Hepatic stellate cell (primary cell): Measurements from ENCODE around the gene DOK3.
A peak's percentile ranks its signal among the peaks of the same experiment; 100 is the strongest.
"Not testable (repeated sequence)": the region's sequence is repeated elsewhere in the genome, so short reads cannot be mapped to it uniquely, and the experiment has no call there.

Experiments used
- DNase-seq: peaks from one replicate; pipeline ENCODE4 v3.0.0; 2011; ENCODE audit warnings: low spot score

Gene DOK3

DNA sequence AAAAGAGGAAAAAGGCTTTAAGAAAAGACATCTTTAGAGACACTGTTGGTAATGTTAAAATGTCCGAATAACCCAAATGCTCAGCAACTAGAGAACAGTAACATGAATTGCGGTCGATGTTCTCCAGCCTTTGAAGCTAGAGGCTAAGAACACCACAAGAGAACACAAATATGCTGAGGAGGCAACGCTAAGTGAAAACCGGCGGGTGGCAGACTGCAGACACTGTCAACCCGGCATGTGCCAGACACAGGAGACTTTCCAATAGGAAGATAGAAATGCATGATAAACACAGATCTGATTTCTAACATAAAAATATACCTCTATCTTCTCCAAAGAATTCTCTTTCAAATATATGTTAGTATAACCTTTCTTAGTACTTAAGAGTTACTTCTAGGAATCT, 25.5 kb upstream of the DOK3 start:
- no peak for DNase-seq

DNA sequence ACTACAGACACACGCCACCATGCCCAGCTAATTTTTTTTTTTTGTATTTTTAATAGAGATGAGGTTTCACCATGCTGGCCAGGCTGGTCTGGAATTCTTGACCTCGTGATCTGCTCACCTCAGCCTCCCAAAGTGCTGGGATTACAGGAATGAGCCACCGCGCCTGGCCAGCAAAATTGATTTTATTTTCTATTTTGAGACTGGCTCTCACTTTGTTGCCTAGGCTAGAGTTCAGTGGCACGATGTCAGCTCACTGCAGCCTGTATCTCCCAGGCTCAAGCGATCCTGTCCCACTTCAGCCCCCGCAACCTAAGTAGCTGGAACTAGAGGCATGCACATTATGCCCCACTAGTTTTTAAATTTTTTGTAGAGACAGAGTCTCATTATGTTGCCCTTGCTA, 24.8 kb upstream of the DOK3 start:
- DNase-seq, result not testable (repeated sequence)

DNA sequence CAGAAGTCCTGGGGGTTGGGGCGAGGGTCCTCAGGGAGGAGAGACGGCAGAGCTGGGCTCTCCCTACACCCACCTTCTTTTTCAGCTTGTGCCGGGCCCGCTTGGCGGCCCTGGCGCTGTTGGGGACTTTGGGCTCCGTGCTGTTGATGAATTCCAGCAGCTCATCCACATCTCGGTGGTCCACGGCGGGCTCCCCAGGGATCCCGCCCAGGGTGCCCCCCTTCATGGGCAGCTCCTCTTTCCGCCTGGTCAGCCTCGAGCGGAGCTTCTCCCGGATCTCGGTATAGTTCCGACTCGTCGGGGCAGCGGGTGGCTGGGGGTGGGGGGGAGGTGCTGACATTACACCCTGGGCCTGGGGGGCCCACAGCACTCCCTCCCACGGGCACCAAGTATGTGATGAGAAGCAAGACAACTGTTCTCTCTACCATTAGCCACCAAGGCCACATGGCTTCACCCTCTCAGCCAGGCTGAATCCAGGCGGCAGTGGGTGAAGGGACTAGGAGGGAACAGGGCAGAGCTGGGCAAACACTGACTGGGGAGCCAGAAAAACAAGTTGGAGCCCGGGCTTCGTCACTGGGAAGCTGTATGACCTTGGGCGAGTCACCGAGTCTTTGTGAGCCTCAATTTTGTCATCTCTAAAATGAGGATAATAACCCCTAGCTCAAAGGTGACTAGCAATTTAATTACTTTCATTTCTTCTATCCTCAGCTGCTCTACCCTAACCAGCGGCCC, 21.7 kb upstream of the DOK3 start:
- no peak for DNase-seq

GRCh38 chr5:177530638-177531037, 21.0 kb upstream of the DOK3 start:
- DNase-seq, result no peak

DNA sequence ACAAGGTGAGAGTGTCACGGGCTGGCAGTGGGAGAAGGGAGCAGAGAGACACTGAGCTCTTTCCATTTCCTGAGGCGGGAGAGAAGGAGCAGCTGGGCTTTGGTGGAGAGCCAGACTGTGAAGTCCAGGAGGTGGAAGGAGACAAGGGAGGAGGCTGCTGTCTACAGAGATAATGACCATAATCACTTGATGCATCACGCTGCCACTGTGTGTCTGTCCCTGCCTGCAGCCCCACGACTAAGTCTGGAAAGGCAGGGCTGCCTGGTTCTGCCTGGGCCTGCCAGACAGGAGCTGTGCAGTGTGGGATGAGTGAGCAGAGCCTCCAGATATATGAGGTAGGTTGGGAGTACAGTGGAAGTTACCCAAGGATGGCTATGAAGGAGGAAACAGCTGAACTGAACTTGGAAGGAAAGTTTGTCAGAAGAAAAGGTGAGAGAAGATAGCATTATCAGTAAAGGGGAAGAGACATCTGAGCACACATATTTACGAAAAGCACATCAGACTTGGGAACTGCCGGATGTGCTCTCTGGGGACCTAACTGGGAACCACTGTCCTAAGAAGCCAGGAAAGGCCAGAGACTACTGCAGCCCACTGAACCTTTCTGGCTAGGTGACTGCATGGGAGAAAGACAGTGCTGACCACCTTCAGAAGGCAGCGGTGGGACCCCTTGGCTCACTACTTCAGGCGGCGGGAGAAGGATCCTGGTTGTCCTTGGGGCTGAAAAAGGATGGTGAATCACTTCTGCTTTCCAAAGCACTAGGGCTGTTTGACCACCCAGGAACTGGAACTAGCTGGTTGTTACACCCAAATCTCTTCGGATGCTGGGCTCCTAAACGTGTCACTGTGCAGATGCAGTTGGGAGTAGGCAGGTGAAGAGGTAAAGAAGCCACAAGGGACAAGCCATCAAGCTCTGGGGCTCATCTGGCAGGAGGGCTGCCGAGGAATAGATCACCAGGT, 19.9 kb upstream of the DOK3 start:
- no peak for DNase-seq

DNA sequence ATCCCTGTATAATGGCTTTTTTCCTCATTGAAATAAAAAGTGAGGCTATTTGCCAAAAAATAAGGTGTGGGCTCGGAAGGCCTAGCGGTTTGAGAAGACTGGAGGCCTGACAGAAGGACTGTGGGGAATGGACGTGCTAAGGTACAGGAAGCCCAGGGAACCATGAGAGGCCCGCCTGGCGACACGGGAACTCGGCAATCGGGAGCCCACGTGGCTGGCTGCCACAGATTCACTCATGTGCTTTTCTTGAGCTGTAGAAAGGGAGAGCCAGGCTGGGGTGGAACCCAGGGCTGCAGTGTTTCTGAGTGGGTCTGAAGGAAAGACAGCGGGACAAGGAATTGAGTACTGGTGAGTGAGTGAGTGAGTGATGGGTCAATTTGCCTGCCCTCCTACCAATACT, 19.0 kb upstream of the DOK3 start:
- DNase-seq, result no peak

GRCh38 chr5:177527595-177527994, 18.0 kb upstream of the DOK3 start:
- no peak for DNase-seq

DNA sequence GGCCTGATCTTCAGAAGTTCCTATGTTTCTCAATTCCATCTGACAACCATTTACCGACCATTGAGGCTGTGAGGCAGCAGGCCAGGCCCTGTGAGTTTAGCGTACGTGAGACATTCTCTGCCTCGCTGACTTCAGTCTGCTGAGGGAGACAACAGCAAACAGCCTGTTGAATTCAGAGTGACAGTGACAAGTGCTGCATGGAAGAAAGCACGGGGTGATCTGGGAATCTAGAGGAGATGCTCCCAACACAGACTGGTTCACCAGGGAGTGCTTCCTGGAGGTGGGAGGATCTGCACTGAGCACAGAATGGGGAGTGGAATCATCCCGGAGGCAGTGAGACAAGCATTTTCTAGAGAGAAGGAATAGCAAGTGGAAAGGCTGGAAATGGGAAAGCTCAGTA, 17.2 kb upstream of the DOK3 start:
- no peak for DNase-seq

GRCh38 chr5:177526191-177526590, 16.6 kb upstream of the DOK3 start:
- no peak for DNase-seq

- DNase-seq, result no peak
These were observed 15.5 kb upstream of the DOK3 start for GRCh38 chr5:177524941-177525655.

DNA sequence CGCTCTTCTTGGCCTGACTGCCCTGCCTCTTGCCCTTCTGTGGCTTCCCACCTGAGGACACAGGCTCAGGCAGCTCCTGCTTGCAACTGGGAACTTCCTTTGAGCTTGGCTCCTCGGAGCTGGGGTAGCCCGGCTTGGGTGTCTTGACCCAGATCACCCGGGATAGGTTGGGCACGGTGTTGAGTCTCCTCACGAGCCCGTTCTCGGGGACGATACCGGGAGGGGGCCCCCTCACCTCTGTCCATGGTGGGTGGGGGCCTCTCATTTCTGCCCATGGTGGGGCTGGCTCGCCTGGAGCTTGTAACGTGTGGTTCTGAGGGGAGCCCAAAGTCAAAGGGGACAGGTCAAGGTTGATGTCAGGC, 14.9 kb upstream of the DOK3 start:
- no peak for DNase-seq

- DNase-seq, result no peak
These were observed 14.3 kb upstream of the DOK3 start for GRCh38 chr5:177523711-177524538.

- DNase-seq, result no peak
These were observed 11.4 kb upstream of the DOK3 start for GRCh38 chr5:177520916-177521513.

- no peak for DNase-seq
These were observed 10.6 kb upstream of the DOK3 start for GRCh38 chr5:177520271-177520670.

GRCh38 chr5:177519463-177520235, 10.0 kb upstream of the DOK3 start:
- DNase-seq, result no peak

- peak; percentile 99 for DNase-seq
These were observed 7.3 kb upstream of the DOK3 start, which contains the start of gene DDX41 for GRCh38 chr5:177516601-177517568. Gene DDX41 (minus strand): TSS chr5:177516961. CDS start chr5:177516945, 16 bp downstream.

GRCh38 chr5:177515580-177515979, 6.0 kb upstream of the DOK3 start:
- DNase-seq, result no peak

GRCh38 chr5:177514541-177514940, 4.9 kb upstream of the DOK3 start:
- no peak for DNase-seq

GRCh38 chr5:177513500-177513899, 3.9 kb upstream of the DOK3 start:
- no peak for DNase-seq
